ENCODE results near the gene ASB2. TPM values are rescaled to one million over a fixed set of nuclear protein-coding genes. Genes with fewer than 3 reads are reported as not detected.

The ASB2 gene
- total and polyA plus RNA-seq, 10 donors, result 6.6 to 18.0 (median 11.3) TPM

- H3K4me3 ChIP-seq, result peak overlapping the region in 7 of 8 donors; percentile 5 to 64 (median 25)
- H3K9me3 ChIP-seq, result no peaks in the 10 kb centered on the region
- DNase-seq, result peak; percentile 90
- peaks cover 44 to 90% (median 72%) of the 10 kb centered on the region in 6 donors for H3K4me1 ChIP-seq
- peaks cover 0 to 6% (median 0%) of the 10 kb centered on the region in 6 donors for H3K36me3 ChIP-seq
- no peak for TF ChIP-seq CTCF (IDR thresholded peaks at IDR 0.05 in 8 of 11, conservative IDR thresholded peaks at IDR 0.05 in 3 of 11)
- peak; percentile 57 to 78 (median 73) for TF ChIP-seq POLR2AphosphoS5 (IDR thresholded peaks at IDR 0.05)
- no peak for TF ChIP-seq POLR2A (IDR thresholded peaks at IDR 0.05)
- H3K27ac ChIP-seq, result peak overlapping the region; percentile 64 to 92 (median 80)
- WGBS, 5 donors, result 20 to 38% (median 27%) methylated on average over 14 to 19 of the region's 19 CpGs
- H3K27me3 ChIP-seq (replicated peaks in 1 of 7), result no peaks in the 10 kb centered on the region
- intact Hi-C loops (cut with DNase I; ENCODE audit: low total_unique reads), result no loop called here
Observed at GRCh38 chr14:93954900-93955849, 21.2 kb downstream of the ASB2 start.

- Histone ChIP-seq H3K4me1 (peaks cover 39 to 83% (median 65%) of the 10 kb centered on the region in 6 donors), H3K27me3 (replicated peaks in 1 of 7) (no peaks in the 10 kb centered on the region), H3K36me3 (peaks cover 0 to 10% (median 3%) of the 10 kb centered on the region in 6 donors), H3K9me3 (no peaks in the 10 kb centered on the region), H3K4me3 (peak overlapping the region in 7 of 8 donors; percentile 3 to 64 (median 25)), H3K27ac (peak overlapping the region in 5 of 8 donors; percentile 79 to 92 (median 84))
- 63 to 78% (median 68%) methylated on average over 1 to 4 of the region's 4 CpGs for whole genome bisulfite sequencing, 5 donors
- intact Hi-C loops (cut with DNase I; ENCODE audit: low total_unique reads), result no loop called here
- no peak for TF ChIP-seq POLR2AphosphoS5 (IDR thresholded peaks at IDR 0.05)
- no peak for TF ChIP-seq POLR2A (IDR thresholded peaks at IDR 0.05)
- no peak for DNase-seq
Observed at GRCh38 chr14:93954516-93954830, 21.9 kb downstream of the ASB2 start.

GRCh38 chr14:93953739-93954515, 22.4 kb downstream of the ASB2 start:
- H3K9me3 ChIP-seq, result no peaks in the 10 kb centered on the region
- WGBS, 5 donors, result 67 to 84% (median 73%) methylated on average over 13 to 18 of the region's 18 CpGs
- intact Hi-C loops (cut with DNase I; ENCODE audit: low total_unique reads), result no loop called here
- TF ChIP-seq POLR2A (IDR thresholded peaks at IDR 0.05) (no peak), CTCF (IDR thresholded peaks at IDR 0.05 in 8 of 11, conservative IDR thresholded peaks at IDR 0.05 in 3 of 11) (no peak), POLR2AphosphoS5 (IDR thresholded peaks at IDR 0.05) (no peak)
- peaks cover 0 to 16% (median 3%) of the 10 kb centered on the region in 6 donors for H3K36me3 ChIP-seq
- peaks cover 35 to 77% (median 60%) of the 10 kb centered on the region in 6 donors for H3K4me1 ChIP-seq
- H3K27ac ChIP-seq, result peak overlapping the region in 5 of 8 donors; percentile 79 to 92 (median 84)
- H3K27me3 ChIP-seq (replicated peaks in 1 of 7), result no peaks in the 10 kb centered on the region
- DNase-seq, result peak; percentile 74
- peak overlapping the region in 7 of 8 donors; percentile 3 to 64 (median 25) for H3K4me3 ChIP-seq

GRCh38 chr14:93953263-93953662, 23.1 kb downstream of the ASB2 start:
- H3K4me1 ChIP-seq, result peaks cover 28 to 71% (median 53%) of the 10 kb centered on the region in 6 donors

More at GRCh38 chr14:93953263-93953662, 23.1 kb downstream of the ASB2 start:
- Histone ChIP-seq H3K36me3 (peaks cover 0 to 21% (median 3%) of the 10 kb centered on the region in 6 donors), H3K4me3 (peak overlapping the region in 2 of 8 donors; percentile 31 to 64), H3K27ac (peak overlapping the region in 2 of 8 donors; percentile 84 to 92), H3K9me3 (no peaks in the 10 kb centered on the region), H3K27me3 (replicated peaks in 1 of 7) (no peaks in the 10 kb centered on the region)
- 55 to 71% (median 59%) methylated on average over 14 of the region's 14 CpGs for WGBS, 5 donors
- intact Hi-C loops (cut with DNase I; ENCODE audit: low total_unique reads), result no loop called here
- no peak for DNase-seq
- TF ChIP-seq CTCF (IDR thresholded peaks at IDR 0.05 in 8 of 11, conservative IDR thresholded peaks at IDR 0.05 in 3 of 11), result peak in 1 of 11 experiments; percentile 12
- no peak for TF ChIP-seq POLR2A (IDR thresholded peaks at IDR 0.05)
- TF ChIP-seq POLR2AphosphoS5 (IDR thresholded peaks at IDR 0.05), result no peak
